SK-N-SH treated with all-trans-retinoic acid at 6 μM for 48 hours (cell line): Measurements from ENCODE around the gene TTR.

Source experiments
- ARNTL ChIP-seq: fragments of 450-650 bp; formaldehyde crosslinking; IDR thresholded peaks from 2 replicates; pipeline ENCODE4 v1.5.0; 2020; ENCODE audit warnings: low read depth, mild to moderate bottlenecking, moderate library complexity, borderline replicate concordance
- CREB5 ChIP-seq: fragments of 250-450 bp; sonication (Bioruptor Pico); IDR thresholded peaks from 2 replicates; pipeline ENCODE4 v1.5.1; 2020; ENCODE audit warnings: low read depth, mild to moderate bottlenecking, moderate library complexity
- GLIS3 ChIP-seq: fragments of 250-450 bp; sonication (Bioruptor Pico); IDR thresholded peaks from 2 replicates; pipeline ENCODE4 v1.5.0; 2020; ENCODE audit warnings: mild to moderate bottlenecking, moderate library complexity
- PATZ1 ChIP-seq: fragments of 250-450 bp; sonication (Bioruptor Pico); IDR thresholded peaks from 2 replicates; pipeline ENCODE4 v1.8.0; 2020; ENCODE audit warnings: mild to moderate bottlenecking, moderate library complexity, borderline replicate concordance
- SNAI2 ChIP-seq: fragments of 250-450 bp; sonication (Bioruptor Pico); IDR thresholded peaks from 2 replicates; pipeline ENCODE4 v1.5.0; 2020; ENCODE audit warnings: mild to moderate bottlenecking, moderate library complexity
- TCF4 ChIP-seq: fragments of 250-450 bp; sonication (Bioruptor Pico); IDR thresholded peaks from 2 replicates; pipeline ENCODE4 v1.8.0; 2021; ENCODE audit warnings: mild to moderate bottlenecking, moderate library complexity, borderline replicate concordance
- ZC3H10 ChIP-seq: fragments of 250-450 bp; sonication (Bioruptor Pico); IDR thresholded peaks from 2 replicates; pipeline ENCODE4 v1.5.1; 2021; ENCODE audit warnings: mild to moderate bottlenecking, moderate library complexity
- ZFP3 ChIP-seq: fragments of 250-450 bp; sonication (Bioruptor Pico); IDR thresholded peaks from 2 replicates; pipeline ENCODE4 v1.5.0; 2020; ENCODE audit warnings: mild to moderate bottlenecking, moderate library complexity
- ZFP30 ChIP-seq: fragments of 450-650 bp; formaldehyde crosslinking; IDR thresholded peaks from 2 replicates; pipeline ENCODE4 v1.5.0; 2022; ENCODE audit warnings: mild to moderate bottlenecking, moderate library complexity
- ZNF70 ChIP-seq: fragments of 450-650 bp; formaldehyde crosslinking; IDR thresholded peaks from 2 replicates; pipeline ENCODE4 v1.5.0; 2020; ENCODE audit warnings: mild to moderate bottlenecking, moderate library complexity

DNA sequence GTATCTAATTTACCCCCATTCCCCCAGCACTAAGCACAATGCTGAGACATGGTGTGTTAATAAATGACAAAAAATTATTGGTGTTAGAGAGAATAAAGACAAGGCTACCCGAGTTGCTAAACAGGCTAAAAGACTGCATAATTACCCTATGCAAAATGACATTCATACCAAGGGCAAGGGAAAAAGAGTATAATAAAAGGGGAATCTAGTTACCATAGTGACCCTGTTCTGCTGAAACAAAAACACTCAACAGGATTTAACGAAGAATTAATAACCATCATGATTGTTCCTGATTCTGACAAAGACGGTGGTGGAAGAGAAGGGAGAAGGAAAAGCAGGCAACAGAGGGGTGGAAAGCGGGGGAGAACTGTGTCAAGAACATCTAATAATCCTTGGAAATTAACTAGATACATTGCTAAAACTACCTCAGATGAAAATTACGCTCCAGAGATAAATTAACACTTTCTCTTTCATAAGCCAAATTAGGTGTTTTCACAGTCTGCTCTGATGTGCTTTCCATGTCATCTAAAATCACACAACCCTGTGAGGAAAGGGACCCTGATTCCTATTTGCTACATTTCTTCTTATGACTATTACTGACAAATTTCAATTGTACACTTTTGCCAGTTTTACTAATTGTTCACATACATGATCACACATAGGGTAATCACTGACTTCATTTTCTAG lies 25.5 kb downstream of the TTR start:
- TF ChIP-seq ZNF70 (CRISPR knock-in tag), result no peak
- TF ChIP-seq ZFP30 (CRISPR knock-in tag), result no peak
- no peak for TF ChIP-seq ZFP3 (CRISPR knock-in tag)
- no peak for TF ChIP-seq PATZ1 (CRISPR knock-in tag)
- no peak for TF ChIP-seq CREB5 (CRISPR knock-in tag)
- TF ChIP-seq ZC3H10 (CRISPR knock-in tag), result no peak
- no peak for TF ChIP-seq SNAI2 (CRISPR knock-in tag)
- no peak for TF ChIP-seq ARNTL
- no peak for TF ChIP-seq TCF4 (CRISPR knock-in tag)
- no peak for TF ChIP-seq GLIS3 (CRISPR knock-in tag)
